Measurements from ENCODE around the gene LRP4. TPM values are rescaled to one million over a fixed set of nuclear protein-coding genes. Genes with fewer than 3 reads are reported as not detected.

The LRP4 gene
- total and polyA plus RNA-seq, 2 donors (not counting 3 experiments of a cell fraction or from before 2014, with no cell fraction given): 0.86 to 2.0 TPM

DNA sequence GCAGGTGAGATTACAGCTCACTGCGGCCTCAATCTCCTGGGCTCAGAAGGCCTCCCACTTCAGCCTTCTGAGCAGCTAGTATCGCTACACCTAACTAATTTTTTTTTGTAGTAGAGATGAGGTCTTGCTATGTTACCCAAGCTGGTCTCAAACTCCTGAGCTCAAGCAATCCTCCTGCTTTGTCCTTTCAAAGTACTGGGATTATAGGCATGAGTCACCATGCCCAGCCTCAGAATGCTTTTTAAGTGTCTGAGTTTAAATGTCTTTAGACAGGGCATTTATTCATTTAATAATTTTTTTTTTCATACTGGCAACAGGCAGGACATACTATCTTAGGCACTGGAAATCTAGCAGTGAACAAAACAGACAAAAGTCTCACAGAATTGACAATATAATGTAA is 27.7 kb downstream of the LRP4 start:
- FAIRE-seq: no peak

GRCh38 chr11:46889689-46890475 is 28.5 kb downstream of the LRP4 start:
- no peaks in the 10 kb centered on the region for H3K27me3 ChIP-seq (ENCODE audit: control insufficient read depth in 2 of 2, insufficient read depth in 2 of 2, low read length in 2 of 2)
- TF ChIP-seq, protein P1, sequence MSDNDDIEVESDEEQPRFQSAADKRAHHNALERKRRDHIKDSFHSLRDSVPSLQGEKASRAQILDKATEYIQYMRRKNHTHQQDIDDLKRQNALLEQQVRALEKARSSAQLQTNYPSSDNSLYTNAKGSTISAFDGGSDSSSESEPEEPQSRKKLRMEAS (IDR thresholded peaks at IDR 0.05; ENCODE audit: insufficient read depth, insufficient read length): no peak
- no peak for TF ChIP-seq FOS (IDR thresholded peaks at IDR 0.05; ENCODE audit: borderline replicate concordance, insufficient read depth, low read length)
- TF ChIP-seq CTCF (IDR thresholded peaks at IDR 0.05; ENCODE audit: extremely low read depth in 1 of 2, insufficient read depth in 1 of 2, low read depth in 1 of 2, low read length in 2 of 2): peak; percentile 75 to 81
- TF ChIP-seq MYC (IDR thresholded peaks at IDR 0.05; ENCODE audit: low read depth, low read length): no peak
- CTCF ChIA-PET: interaction anchor here (0.9 to 7.4 kb wide), 4 partner anchors 27 to 271 kb away, joined by 3 to 120 read pairs (median 42); no protein-coding TSS in a partner anchor
- no peak overlapping the region for H3K4me2 ChIP-seq (ENCODE audit: insufficient read depth, low read length)
- H4K20me1 ChIP-seq (replicated peaks; ENCODE audit: control insufficient read depth, extremely low read depth, insufficient read depth, low read length): no peaks in the 10 kb centered on the region
- POLR2A ChIA-PET: no interaction called here
- no peaks in the 10 kb centered on the region for H3K9me3 ChIP-seq (replicated peaks; ENCODE audit: control insufficient read depth, insufficient read depth, low read length)
- intact Hi-C loops (cut with micrococcal nuclease): loop anchor here (1.0 kb wide), 3 partner anchors 263 to 465 kb away; no protein-coding TSS in a partner anchor
- H3K9ac ChIP-seq (replicated peaks; ENCODE audit: extremely low read depth, insufficient read depth, low read length): no peak overlapping the region
- H3K4me1 ChIP-seq (ENCODE audit: control insufficient read depth, extremely low read depth, insufficient read depth, low read length): no peaks in the 10 kb centered on the region
- no peak overlapping the region for H3K4me3 ChIP-seq (replicated peaks in 1 of 3; ENCODE audit: insufficient read depth in 1 of 3, low read depth in 1 of 3, low read length in 3 of 3)
- no peak overlapping the region for H2AFZ ChIP-seq (ENCODE audit: low read depth, low read length)
- no peaks in the 10 kb centered on the region for H3K79me2 ChIP-seq (ENCODE audit: control insufficient read depth, insufficient read depth, low read length)
- dilution Hi-C loops (cut with MboI; ENCODE audit: extremely low pct_ligation_motif_present, low sequenced_read_pairs): no loop called here
- peak; percentile 72 for DNase-seq (ENCODE audit: low read depth, low spot score)
- H3K27ac ChIP-seq (ENCODE audit: insufficient read depth, low read depth, low read length): no peak overlapping the region
- BruUV-seq (replicated peaks): no TSS peak
- FAIRE-seq: peak; percentile 94
- no peaks in the 10 kb centered on the region for H3K9me1 ChIP-seq (replicated peaks; ENCODE audit: control insufficient read depth, extremely low read depth, insufficient read depth, low read length)
- no peaks in the 10 kb centered on the region for H3K36me3 ChIP-seq (ENCODE audit: control insufficient read depth in 2 of 2, extremely low read depth in 1 of 2, insufficient read depth in 2 of 2, low read length in 2 of 2)

More for the DNA sequence above, 27.7 kb downstream of the LRP4 start:
- H3K4me1 ChIP-seq (ENCODE audit: control insufficient read depth, extremely low read depth, insufficient read depth, low read length): no peaks in the 10 kb centered on the region
- no peak overlapping the region for H2AFZ ChIP-seq (ENCODE audit: low read depth, low read length)
- no peaks in the 10 kb centered on the region for H3K36me3 ChIP-seq (ENCODE audit: control insufficient read depth in 2 of 2, extremely low read depth in 1 of 2, insufficient read depth in 2 of 2, low read length in 2 of 2)
- H3K9ac ChIP-seq (replicated peaks; ENCODE audit: extremely low read depth, insufficient read depth, low read length): no peak overlapping the region
- POLR2A ChIA-PET: no interaction called here
- no TSS peak for BruUV-seq (replicated peaks)
- no peaks in the 10 kb centered on the region for H3K9me1 ChIP-seq (replicated peaks; ENCODE audit: control insufficient read depth, extremely low read depth, insufficient read depth, low read length)
- no peaks in the 10 kb centered on the region for H3K79me2 ChIP-seq (ENCODE audit: control insufficient read depth, insufficient read depth, low read length)
- TF ChIP-seq MYC (IDR thresholded peaks at IDR 0.05; ENCODE audit: low read depth, low read length) (no peak), POLR2A (IDR thresholded peaks at IDR 0.05; ENCODE audit: low read depth, low read length) (no peak)
- H3K9me3 ChIP-seq (replicated peaks; ENCODE audit: control insufficient read depth, insufficient read depth, low read length): no peaks in the 10 kb centered on the region
- H3K27ac ChIP-seq (ENCODE audit: insufficient read depth, low read depth, low read length): no peak overlapping the region
- intact Hi-C loops (cut with micrococcal nuclease): no loop called here
- dilution Hi-C loops (cut with MboI; ENCODE audit: extremely low pct_ligation_motif_present, low sequenced_read_pairs): no loop called here
- DNase-seq (ENCODE audit: low read depth, low spot score): no peak
- H3K4me2 ChIP-seq (ENCODE audit: insufficient read depth, low read length): no peak overlapping the region
- no peaks in the 10 kb centered on the region for H3K27me3 ChIP-seq (ENCODE audit: control insufficient read depth in 2 of 2, insufficient read depth in 2 of 2, low read length in 2 of 2)
- CTCF ChIA-PET: interaction anchor here (0.9 to 7.4 kb wide), 3 partner anchors 26 to 270 kb away, joined by 3 to 120 read pairs (median 7); no protein-coding TSS in a partner anchor
- H4K20me1 ChIP-seq (replicated peaks; ENCODE audit: control insufficient read depth, extremely low read depth, insufficient read depth, low read length): no peaks in the 10 kb centered on the region
- no peak overlapping the region for H3K4me3 ChIP-seq (replicated peaks in 1 of 3; ENCODE audit: insufficient read depth in 1 of 3, low read depth in 1 of 3, low read length in 3 of 3)
